Fibroblast of upper back skin (primary cell): ENCODE data around the gene LZIC.

ENCODE experiments used
- DNase-seq: peaks from one replicate; pipeline ENCODE4 v3.0.0-alpha.2; 2013

LZIC gene

GRCh38 chr1:9910076-9910422 is 33.1 kb downstream of the LZIC start, which contains the start of gene CTNNBIP1:
Gene CTNNBIP1 (minus strand): TSS chr1:9910269. CDS start chr1:9872064, 38,205 bp downstream.
- no peak for DNase-seq

GRCh38 chr1:9909234-9910046 is 33.8 kb downstream of the LZIC start:
- DNase-seq, result peak; percentile 36

- no peak for DNase-seq
These were observed 34.3 kb downstream of the LZIC start for GRCh38 chr1:9908871-9909233.

- DNase-seq, result no peak
These were observed 35.8 kb downstream of the LZIC start for GRCh38 chr1:9907441-9907840.

- no peak for DNase-seq
These were observed 36.7 kb downstream of the LZIC start for GRCh38 chr1:9906466-9906865.

GRCh38 chr1:9905010-9905409 is 38.2 kb downstream of the LZIC start:
- DNase-seq, result peak; percentile 65

- peak; percentile 58 for DNase-seq
These were observed 38.6 kb downstream of the LZIC start for GRCh38 chr1:9904596-9904995.

GRCh38 chr1:9903801-9904527 is 39.2 kb downstream of the LZIC start:
- DNase-seq, result no peak

GRCh38 chr1:9902060-9902452 is 41.1 kb downstream of the LZIC start:
- DNase-seq, result no peak

GRCh38 chr1:9901148-9902059 is 41.8 kb downstream of the LZIC start:
- no peak for DNase-seq

- no peak for DNase-seq
These were observed 42.8 kb downstream of the LZIC start for GRCh38 chr1:9900142-9901043.

GRCh38 chr1:9894115-9894514 is 49.1 kb downstream of the LZIC start:
- DNase-seq, result no peak

GRCh38 chr1:9892563-9893528 is 50.3 kb downstream of the LZIC start:
- DNase-seq, result peak; percentile 80

GRCh38 chr1:9891207-9891606 is 52.0 kb downstream of the LZIC start:
- peak; percentile 52 for DNase-seq

- peak; percentile 95 for DNase-seq
These were observed 52.9 kb downstream of the LZIC start for GRCh38 chr1:9890224-9890731.

- DNase-seq, result no peak
These were observed 53.8 kb downstream of the LZIC start for GRCh38 chr1:9889411-9889810.

- DNase-seq, result no peak
These were observed 54.3 kb downstream of the LZIC start for GRCh38 chr1:9888886-9889285.

- no peak for DNase-seq
These were observed 56.1 kb downstream of the LZIC start for GRCh38 chr1:9887070-9887469.

- DNase-seq, result no peak
These were observed 57.0 kb downstream of the LZIC start for GRCh38 chr1:9886092-9886742.

- no peak for DNase-seq
These were observed 58.4 kb downstream of the LZIC start for GRCh38 chr1:9884805-9885204.
